ENCODE data around the gene FAM32A. TPM values are rescaled to one million over a fixed set of nuclear protein-coding genes. Genes with fewer than 3 reads are reported as not detected.

The FAM32A gene
- 10 to 100 TPM; 38.2 to 41.9 TPM for total RNA-seq

- DNase-seq = peak; percentile 100
- peaks cover 12% of the 10 kb centered on the region for H3K36me3 Mint-ChIP-seq (ENCODE audit: low read depth)
- no peaks in the 10 kb centered on the region for H3K9me3 Mint-ChIP-seq
- H3K27me3 Mint-ChIP-seq (ENCODE audit: low read depth) = no peaks in the 10 kb centered on the region
- peaks cover 32% of the 10 kb centered on the region for H3K4me1 Mint-ChIP-seq (ENCODE audit: low read depth)
- intact Hi-C loops (cut with micrococcal nuclease) = loop anchor here (1.0 kb wide), 4 partner anchors 12 to 119 kb away; partner anchors contain the start of genes AP1M1 and RAB8A
- CTCF ChIA-PET = interaction anchor here (0.6 to 3.3 kb wide), 21 partner anchors 11 to 1113 kb away, joined by 3 to 33 read pairs (median 5); partner anchors contain the start of genes AP1M1 and CIB3
- peak within 1 kb of the TSS; percentile 95 for H3K27ac Mint-ChIP-seq
- peak within 1 kb of the TSS; percentile 98 for H3K4me3 Mint-ChIP-seq
Measured at GRCh38 chr19:16185123-16185767, at the start of gene FAM32A. FAM32A (plus strand) TSS chr19:16185410; CDS start chr19:16185443, 33 bp downstream.

- H3K27ac Mint-ChIP-seq = no peak overlapping the region
- H3K36me3 Mint-ChIP-seq (ENCODE audit: low read depth) = peaks cover 33% of the 10 kb centered on the region
- H3K27me3 Mint-ChIP-seq (ENCODE audit: low read depth) = no peaks in the 10 kb centered on the region
- no peak for DNase-seq
- peaks cover 3% of the 10 kb centered on the region for H3K9me3 Mint-ChIP-seq
- intact Hi-C loops (cut with micrococcal nuclease) = no loop called here
- H3K4me3 Mint-ChIP-seq = no peak overlapping the region
- no peaks in the 10 kb centered on the region for H3K4me1 Mint-ChIP-seq (ENCODE audit: low read depth)
- CTCF ChIA-PET = interaction anchor here (0.6 kb wide), 2 partner anchors 41 to 47 kb away, joined by 4 read pairs; no protein-coding TSS in a partner anchor
Measured at GRCh38 chr19:16135430-16136127, 49.6 kb upstream of the FAM32A start.

- Mint-ChIP-seq H3K27me3 (ENCODE audit: low read depth) (no peaks in the 10 kb centered on the region), H3K4me3 (no peak overlapping the region), H3K4me1 (ENCODE audit: low read depth) (no peaks in the 10 kb centered on the region), H3K9me3 (peaks cover 3% of the 10 kb centered on the region), H3K36me3 (ENCODE audit: low read depth) (peaks cover 27% of the 10 kb centered on the region), H3K27ac (no peak overlapping the region)
- intact Hi-C loops (cut with micrococcal nuclease) = no loop called here
- CTCF ChIA-PET = interaction anchor here (0.6 kb wide), 2 partner anchors 41 to 46 kb away, joined by 4 read pairs; no protein-coding TSS in a partner anchor
- DNase-seq = no peak
Measured at GRCh38 chr19:16136185-16136999, 48.8 kb upstream of the FAM32A start.

GRCh38 chr19:16139752-16140151 lies 45.5 kb upstream of the FAM32A start:
- H3K4me1 Mint-ChIP-seq (ENCODE audit: low read depth) = peaks cover 12% of the 10 kb centered on the region
- intact Hi-C loops (cut with micrococcal nuclease) = no loop called here
- CTCF ChIA-PET = no interaction called here
- H3K9me3 Mint-ChIP-seq = no peaks in the 10 kb centered on the region
- H3K4me3 Mint-ChIP-seq = no peak overlapping the region
- no peak for DNase-seq
- no peak overlapping the region for H3K27ac Mint-ChIP-seq
- no peaks in the 10 kb centered on the region for H3K27me3 Mint-ChIP-seq (ENCODE audit: low read depth)
- peaks cover 4% of the 10 kb centered on the region for H3K36me3 Mint-ChIP-seq (ENCODE audit: low read depth)

- intact Hi-C loops (cut with micrococcal nuclease) = no loop called here
- H3K27ac Mint-ChIP-seq = no peak overlapping the region
- H3K4me3 Mint-ChIP-seq = no peak overlapping the region
- no peaks in the 10 kb centered on the region for H3K9me3 Mint-ChIP-seq
- CTCF ChIA-PET = no interaction called here
- no peak for DNase-seq
- H3K36me3 Mint-ChIP-seq (ENCODE audit: low read depth) = peaks cover 9% of the 10 kb centered on the region
- no peaks in the 10 kb centered on the region for H3K27me3 Mint-ChIP-seq (ENCODE audit: low read depth)
- peaks cover 22% of the 10 kb centered on the region for H3K4me1 Mint-ChIP-seq (ENCODE audit: low read depth)
Measured at GRCh38 chr19:16141043-16141442, 44.2 kb upstream of the FAM32A start.

- no peak for DNase-seq
- CTCF ChIA-PET = no interaction called here
- intact Hi-C loops (cut with micrococcal nuclease) = no loop called here
- Mint-ChIP-seq H3K27ac (no peak overlapping the region), H3K4me1 (ENCODE audit: low read depth) (peaks cover 25% of the 10 kb centered on the region), H3K36me3 (ENCODE audit: low read depth) (peaks cover 13% of the 10 kb centered on the region), H3K4me3 (no peak overlapping the region), H3K9me3 (no peaks in the 10 kb centered on the region), H3K27me3 (ENCODE audit: low read depth) (no peaks in the 10 kb centered on the region)
Measured at GRCh38 chr19:16142032-16142580, 43.1 kb upstream of the FAM32A start.

GRCh38 chr19:16143399-16144215 lies 41.6 kb upstream of the FAM32A start, which contains the start of gene HSH2D:
HSH2D (plus strand) TSS chr19:16143685; CDS start chr19:16148751, 5,066 bp downstream.
- H3K27me3 Mint-ChIP-seq (ENCODE audit: low read depth) = no peaks in the 10 kb centered on the region
- peak; percentile 90 for DNase-seq
- intact Hi-C loops (cut with micrococcal nuclease) = loop anchor here (1.0 kb wide), 1 partner anchor 32 kb away; the partner anchor contains the start of gene RAB8A

GRCh38 chr19:16144216-16144581 lies 41.0 kb upstream of the FAM32A start:
- H3K4me1 Mint-ChIP-seq (ENCODE audit: low read depth) = peaks cover 25% of the 10 kb centered on the region
- DNase-seq = no peak
- intact Hi-C loops (cut with micrococcal nuclease) = no loop called here
- H3K36me3 Mint-ChIP-seq (ENCODE audit: low read depth) = peaks cover 17% of the 10 kb centered on the region
- H3K9me3 Mint-ChIP-seq = no peaks in the 10 kb centered on the region
- H3K4me3 Mint-ChIP-seq = peak overlapping the region; percentile 98
- CTCF ChIA-PET = interaction anchor here (0.6 to 1.7 kb wide), 11 partner anchors 9 to 515 kb away, joined by 3 to 13 read pairs (median 4); partner anchors contain the start of genes FAM32A and RAB8A
- H3K27me3 Mint-ChIP-seq (ENCODE audit: low read depth) = no peaks in the 10 kb centered on the region
- H3K27ac Mint-ChIP-seq = peak overlapping the region; percentile 96

More at GRCh38 chr19:16143399-16144215, 41.6 kb upstream of the FAM32A start, which contains the start of gene HSH2D:
- Mint-ChIP-seq H3K27ac (peak within 1 kb of the TSS; percentile 96), H3K4me1 (ENCODE audit: low read depth) (peaks cover 25% of the 10 kb centered on the region), H3K4me3 (peak within 1 kb of the TSS; percentile 98), H3K9me3 (no peaks in the 10 kb centered on the region), H3K36me3 (ENCODE audit: low read depth) (peaks cover 13% of the 10 kb centered on the region)
- CTCF ChIA-PET = interaction anchor here (0.6 to 1.7 kb wide), 6 partner anchors 10 to 102 kb away, joined by 3 to 13 read pairs (median 5); no protein-coding TSS in a partner anchor

- intact Hi-C loops (cut with micrococcal nuclease) = no loop called here
- H3K36me3 Mint-ChIP-seq (ENCODE audit: low read depth) = peaks cover 19% of the 10 kb centered on the region
- H3K4me1 Mint-ChIP-seq (ENCODE audit: low read depth) = peaks cover 25% of the 10 kb centered on the region
- no peak overlapping the region for H3K27ac Mint-ChIP-seq
- no peak overlapping the region for H3K4me3 Mint-ChIP-seq
- H3K27me3 Mint-ChIP-seq (ENCODE audit: low read depth) = no peaks in the 10 kb centered on the region
- no peak for DNase-seq
- CTCF ChIA-PET = interaction anchor here (1.1 kb wide), 1 partner anchor 83 kb away, joined by 5 read pairs; no protein-coding TSS in a partner anchor
- no peaks in the 10 kb centered on the region for H3K9me3 Mint-ChIP-seq
Measured at GRCh38 chr19:16146112-16146511, 39.1 kb upstream of the FAM32A start.

- Mint-ChIP-seq H3K27ac (no peak overlapping the region), H3K9me3 (no peaks in the 10 kb centered on the region), H3K4me1 (ENCODE audit: low read depth) (peaks cover 19% of the 10 kb centered on the region), H3K27me3 (ENCODE audit: low read depth) (no peaks in the 10 kb centered on the region), H3K36me3 (ENCODE audit: low read depth) (peaks cover 30% of the 10 kb centered on the region), H3K4me3 (no peak overlapping the region)
- intact Hi-C loops (cut with micrococcal nuclease) = no loop called here
- no peak for DNase-seq
- CTCF ChIA-PET = interaction anchor here (1.6 kb wide), 1 partner anchor 107 kb away, joined by 8 read pairs; no protein-coding TSS in a partner anchor
Measured at GRCh38 chr19:16148443-16149229, 36.6 kb upstream of the FAM32A start.
